K562 (cell line): ENCODE data around the gene KLRC2. TPM values are rescaled to one million over a fixed set of nuclear protein-coding genes. Genes with fewer than 3 reads are reported as not detected.

Source experiments
- ATAC-seq: fragments of 200-7000 bp; cut with Tn5 transposase; 3 replicates; pipeline ENCODE4 v1.9.1; 2020; ENCODE audit warnings: moderate library complexity
- BruUV-seq: library from RNA; stranded (reverse); fragments of 400-500 nt; replicated peaks from 2 replicates; lab custom pipeline; 2021; lab: Mats Ljungman, UMichigan
- CTCF ChIA-PET: fragments of 300-600 bp; formaldehyde crosslinking; extraction: SDS; loops from one replicate; lab custom pipeline; 2021; ENCODE audit warnings: low intra/inter-chr PET ratio; lab: Yijun Ruan, JAX
- POLR2A ChIA-PET: fragments of 300-600, 350-650 bp; sonication (Branson Sonifier 250); formaldehyde crosslinking; extraction: SDS; loops from one replicate; lab custom pipeline; 2021; ENCODE audit warnings: antibody characterized with exemption, inconsistent platforms; lab: Yijun Ruan, JAX
- DNase-seq, 4 experiments: peaks; one replicate each; pipeline versions ENCODE4 v3.0.0 to v3.0.0-alpha.2; 2011 to 2018; ENCODE audit warnings: low spot score in 3 of 4, mixed read lengths in 3 of 4; ENCODE audit errors: extremely low read depth in 1 of 4
- FAIRE-seq: peaks from 2 replicates; lab custom pipeline; 2011; peaks lifted over from hg19 to GRCh38; lab: Jason Lieb, UNC
- H2AFZ ChIP-seq: 2 replicates; pipeline ENCODE4 v1.6.0; 2011; ENCODE audit warnings: low read depth, low read length, control low read depth, inconsistent platforms
- H3K27ac ChIP-seq: fragments of 200-600 bp; 3 replicates; pipeline ENCODE4 v1.8.0; 2011; ENCODE audit warnings: low read depth, mild to moderate bottlenecking, control low read depth, inconsistent platforms, low read length, moderate library complexity, mixed read lengths; ENCODE audit errors: extremely low read depth
- H3K27me3 ChIP-seq, 2 experiments: fragments of 300-600 bp in 1 of 2; 2 replicates in 1 of 2; 3 replicates in 1 of 2; pipeline versions ENCODE4 v1.6.0 to v1.8.0; 2011; ENCODE audit warnings: inconsistent platforms in 2 of 2, low read length in 2 of 2, mild to moderate bottlenecking in 1 of 2, mixed read lengths in 1 of 2, moderate library complexity in 1 of 2; ENCODE audit not compliant: control insufficient read depth in 2 of 2, insufficient read depth in 2 of 2
- H3K36me3 ChIP-seq: fragments of 300-600 bp; 3 replicates; pipeline ENCODE4 v1.8.0; 2011; ENCODE audit warnings: mild to moderate bottlenecking, low read length, inconsistent platforms; ENCODE audit not compliant: control insufficient read depth, insufficient read depth
- H3K4me1 ChIP-seq, 2 experiments: fragments of 200-600 bp in 1 of 2; replicated peaks in 1 of 2; 2 replicates in 1 of 2; 3 replicates in 1 of 2; pipeline versions ENCODE4 v1.5.1 to v1.8.0; 2011; ENCODE audit warnings: inconsistent platforms in 2 of 2, low read length in 2 of 2, mild to moderate bottlenecking in 1 of 2, mixed read lengths in 1 of 2, moderate library complexity in 1 of 2; ENCODE audit not compliant: control insufficient read depth in 2 of 2, insufficient read depth in 2 of 2
- H3K4me2 ChIP-seq: 2 replicates; pipeline ENCODE4 v1.6.1; 2011; ENCODE audit warnings: low read length, control low read depth, inconsistent platforms, mixed read lengths; ENCODE audit not compliant: insufficient read depth
- H3K4me3 ChIP-seq: fragments of 200-600 bp; sonication (generic), shearing (Covaris generic); 2 replicates; pipeline ENCODE4 v1.5.1; 2016; ENCODE audit warnings: control low read depth, inconsistent platforms
- H3K79me2 ChIP-seq: fragments of 200-600 bp; 3 replicates; pipeline ENCODE4 v1.8.0; 2011; ENCODE audit warnings: low read length, inconsistent platforms; ENCODE audit not compliant: control insufficient read depth, insufficient read depth
- H3K9ac ChIP-seq, 2 experiments: 2 replicates each; pipeline versions ENCODE4 v1.6.0 to v1.6.1; 2011; ENCODE audit warnings: low read depth in 2 of 2, low read length in 2 of 2, control low read depth in 1 of 2, inconsistent platforms in 1 of 2, mild to moderate bottlenecking in 1 of 2, mixed read lengths in 1 of 2; ENCODE audit not compliant: insufficient read depth in 1 of 2
- H3K9me1 ChIP-seq: one replicate; pipeline ENCODE4 v1.6.0; 2011; ENCODE audit warnings: inconsistent platforms, mild to moderate bottlenecking, low read length, moderate library complexity; ENCODE audit not compliant: control insufficient read depth, insufficient read depth
- H3K9me3 ChIP-seq: replicated peaks from 2 replicates; pipeline ENCODE4 v1.5.1; 2011; ENCODE audit warnings: low read depth, low read length, inconsistent platforms; ENCODE audit not compliant: control insufficient read depth, insufficient read depth
- H4K20me1 ChIP-seq: replicated peaks from 2 replicates; pipeline ENCODE4 v1.6.1; 2011; ENCODE audit warnings: low read length, inconsistent platforms, mixed read lengths; ENCODE audit not compliant: control insufficient read depth, insufficient read depth
- BRF1 ChIP-seq: IDR thresholded peaks from 3 replicates; pipeline ENCODE4 v1.6.1; 2011; ENCODE audit warnings: borderline replicate concordance, mild to moderate bottlenecking; ENCODE audit not compliant: insufficient read length; ENCODE audit errors: extremely low read depth
- CAMTA2 ChIP-seq: fragments of 250-450 bp; sonication (Bioruptor Pico); conservative IDR thresholded peaks from 2 replicates; pipeline ENCODE4 v1.5.1; 2022
- PURB ChIP-seq: sonication (generic); formaldehyde crosslinking; IDR thresholded peaks from 2 replicates; pipeline ENCODE4 v1.9.0; 2021; ENCODE audit warnings: low read depth, mild to moderate bottlenecking, missing genetic modification reagents
- STAT6 ChIP-seq: sonication (generic); formaldehyde crosslinking; IDR thresholded peaks from 2 replicates; pipeline ENCODE4 v1.8.1; 2023; ENCODE audit warnings: mild to moderate bottlenecking, missing genetic modification reagents
- ZZZ3 ChIP-seq: fragments of 450-650 bp; IDR thresholded peaks from 2 replicates; pipeline ENCODE4 v1.6.1; 2016; ENCODE audit warnings: antibody characterized with exemption, mild to moderate bottlenecking, moderate library complexity
- WGBS: fragments of 100-300 bp; shearing (Covaris generic); methylation state at CpG from one replicate; pipeline ENCODE4 v1.1.6; 2016; ENCODE audit warnings: low coverage, mixed read lengths; ENCODE audit not compliant: insufficient coverage; ENCODE audit errors: missing lambda C conversion rate; 5-methylcytosine and 5-hydroxymethylcytosine counted together
- in situ Hi-C: fragments of 300-500 bp; cut with MboI; formaldehyde crosslinking; loops from 4 replicates; pipeline ENCODE4 v1.15.0; 2018; ENCODE audit warnings: inconsistent platforms, mixed read lengths
- intact Hi-C: fragments of 100-400 bp; cut with micrococcal nuclease; formaldehyde crosslinking; loops from 2 replicates; pipeline ENCODE4 v1.14.2; 2022
- polyA plus RNA-seq, 8 experiments: library from polyadenylated mRNA; depleted of rRNA in 4 of 8; stranded (reverse) in 5 of 8; unstranded in 3 of 8; fragments of >200 nt; fragmentation: Nextera tagmentation in 2 of 8; fragmentation: Illumina TruSeq in 1 of 8; extraction: Ambion mirVana in 2 of 8; extraction: Trizol in 1 of 8; gene quantifications; 2 replicates each; pipeline versions ENCODE4 v1.2.1 to v1.2.3, GENCODE V29; 2011 to 2014; ENCODE audit warnings: inconsistent platforms in 1 of 8, missing spikeins in 1 of 8
- total RNA-seq, 7 experiments: library from RNA; depleted of rRNA in 6 of 7; stranded (reverse); fragments of >200 nt in 6 of 7; fragmentation: Illumina TruSeq in 2 of 7; extraction: Trizol in 2 of 7; gene quantifications; 2 replicates each; pipeline versions ENCODE4 v1.2.1 to v1.2.3, GENCODE V29; 2011 to 2021; ENCODE audit warnings: low replicate concordance in 1 of 7

The KLRC2 gene
- total and polyA plus RNA-seq, 9 of the 15 experiments (the other 6 are each of a cell fraction or from before 2014, with no cell fraction given) = not detected

DNA sequence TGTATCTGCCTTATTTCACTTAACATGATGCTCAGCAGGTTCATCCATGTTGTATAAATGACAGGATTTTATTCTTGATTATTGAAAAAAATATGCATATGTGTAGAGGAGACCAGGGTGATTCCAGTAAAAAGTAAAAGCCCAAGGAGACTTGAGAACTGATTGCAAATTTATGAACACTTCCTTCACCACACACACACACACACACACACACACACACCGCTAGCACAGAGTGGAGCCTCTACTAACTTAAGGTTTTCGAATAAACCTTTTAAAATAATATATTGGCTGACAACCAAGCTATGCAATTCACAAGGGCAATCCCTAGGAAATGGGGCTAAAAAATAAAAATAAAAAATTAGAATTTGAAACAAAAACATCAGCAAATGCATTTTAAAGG lies 37.6 kb downstream of the KLRC2 start:
- FAIRE-seq = no peak
- Histone ChIP-seq H3K27ac (no peak overlapping the region), H3K4me1 (no peaks in the 10 kb centered on the region)
- POLR2A ChIA-PET = no interaction called here
- in situ Hi-C loops = no loop called here
- no peak for DNase-seq
- TF ChIP-seq ZZZ3 (no peak), CAMTA2 (no peak), PURB (CRISPR knock-in tag) (no peak)
- TF ChIP-seq, all 486 proteins: peak for 0
- no peak overlapping the region for H3K4me2 ChIP-seq
- 21% methylated on average over 2 of the region's 2 CpGs for WGBS
- H3K9me3 ChIP-seq = no peaks in the 10 kb centered on the region
- intact Hi-C loops = no loop called here
- CTCF ChIA-PET = no interaction called here
- H3K36me3 ChIP-seq = no peaks in the 10 kb centered on the region
- no peaks in the 10 kb centered on the region for H3K27me3 ChIP-seq
- no peaks in the 10 kb centered on the region for H3K79me2 ChIP-seq
- no peak overlapping the region for H3K9ac ChIP-seq
- H4K20me1 ChIP-seq = no peaks in the 10 kb centered on the region
- H3K4me3 ChIP-seq = no peak overlapping the region
- ATAC-seq = no peak
- no TSS peak for BruUV-seq
- no peak overlapping the region for H2AFZ ChIP-seq
- no peaks in the 10 kb centered on the region for H3K9me1 ChIP-seq

DNA sequence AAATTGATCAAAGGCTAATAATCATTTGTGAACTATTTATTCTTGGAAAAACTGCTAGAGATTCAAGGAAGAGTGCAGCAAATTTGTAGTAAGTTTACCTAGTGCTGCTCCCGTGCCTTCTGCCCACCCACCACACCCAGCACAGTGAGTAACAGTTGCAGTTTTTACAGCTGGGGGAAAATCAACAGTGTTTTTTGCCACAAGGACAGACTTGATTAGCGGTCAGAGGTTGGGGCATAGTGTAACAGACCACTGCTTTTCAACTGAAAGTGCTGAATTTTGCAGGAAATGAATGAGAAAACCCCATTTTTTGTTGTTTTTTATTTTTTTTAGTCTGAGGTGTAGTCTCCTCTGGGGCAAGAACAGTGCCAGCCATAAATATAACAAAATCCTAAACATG lies 38.5 kb downstream of the KLRC2 start:
- Histone ChIP-seq H3K27me3 (no peaks in the 10 kb centered on the region), H3K27ac (no peak overlapping the region), H3K9me3 (no peaks in the 10 kb centered on the region), H3K4me1 (no peaks in the 10 kb centered on the region), H3K36me3 (no peaks in the 10 kb centered on the region), H3K4me3 (no peak overlapping the region), H3K4me2 (no peak overlapping the region), H3K9me1 (no peaks in the 10 kb centered on the region), H4K20me1 (no peaks in the 10 kb centered on the region), H3K79me2 (no peaks in the 10 kb centered on the region), H2AFZ (no peak overlapping the region), H3K9ac (no peak overlapping the region)
- ATAC-seq = no peak
- intact Hi-C loops (no loop called here), in situ Hi-C loops (no loop called here)
- CTCF ChIA-PET = no interaction called here
- POLR2A ChIA-PET = no interaction called here
- 40% methylated on average over 1 of the region's 2 CpGs for WGBS
- BruUV-seq = no TSS peak
- DNase-seq = no peak
- no peak for FAIRE-seq
- no peak for TF ChIP-seq STAT6 (CRISPR knock-in tag)
- no peak for TF ChIP-seq BRF1
